GM18505 (cell line): Measurements from ENCODE around the gene RNF222.

Experiments used
- ATAC-seq: cut with Tn5 transposase; IDR thresholded peaks from one replicate; pipeline ENCODE4 v1.9.1; 2021; ENCODE audit not compliant: unreplicated experiment
- POLR2A ChIP-seq: IDR thresholded peaks from 4 replicates; pipeline ENCODE4 v1.6.1; 2011; ENCODE audit warnings: borderline replicate concordance; ENCODE audit not compliant: insufficient read depth, insufficient read length; ENCODE audit errors: extremely low read depth

Gene RNF222

GRCh38 chr17:8426094-8426720, 28.6 kb upstream of the RNF222 start:
- TF ChIP-seq POLR2A = no peak
- no peak for ATAC-seq

GRCh38 chr17:8421571-8421970, 23.9 kb upstream of the RNF222 start:
- no peak for ATAC-seq
- TF ChIP-seq POLR2A = no peak

GRCh38 chr17:8420041-8420934, 22.7 kb upstream of the RNF222 start:
- TF ChIP-seq POLR2A = no peak
- ATAC-seq = no peak

- no peak for TF ChIP-seq POLR2A
- ATAC-seq = no peak
Observed at GRCh38 chr17:8419305-8419704, 21.7 kb upstream of the RNF222 start.

- ATAC-seq = no peak
- no peak for TF ChIP-seq POLR2A
Observed at GRCh38 chr17:8418471-8418870, 20.8 kb upstream of the RNF222 start.

GRCh38 chr17:8417806-8418205, 20.2 kb upstream of the RNF222 start:
- ATAC-seq = no peak
- no peak for TF ChIP-seq POLR2A

- no peak for ATAC-seq
- no peak for TF ChIP-seq POLR2A
Observed at GRCh38 chr17:8413938-8414337, 16.3 kb upstream of the RNF222 start.

GRCh38 chr17:8413328-8413727, 15.7 kb upstream of the RNF222 start:
- TF ChIP-seq POLR2A = no peak
- ATAC-seq = no peak

GRCh38 chr17:8412089-8412488, 14.5 kb upstream of the RNF222 start:
- no peak for ATAC-seq
- TF ChIP-seq POLR2A = no peak

GRCh38 chr17:8410883-8411238, 13.2 kb upstream of the RNF222 start:
- TF ChIP-seq POLR2A = no peak
- no peak for ATAC-seq

- TF ChIP-seq POLR2A = no peak
Observed at GRCh38 chr17:8409966-8410882, 12.6 kb upstream of the RNF222 start.

GRCh38 chr17:8408371-8408770, 10.7 kb upstream of the RNF222 start:
- no peak for TF ChIP-seq POLR2A
- ATAC-seq = no peak

More at GRCh38 chr17:8409966-8410882, 12.6 kb upstream of the RNF222 start:
- no peak for ATAC-seq

- no peak for TF ChIP-seq POLR2A
- ATAC-seq = no peak
Observed at GRCh38 chr17:8406174-8406573, 8.5 kb upstream of the RNF222 start.
